ENCODE data around the gene TCF12. TPM values are rescaled to one million over a fixed set of nuclear protein-coding genes. Genes with fewer than 3 reads are reported as not detected.

TCF12 gene
- total RNA-seq, 1 donor from 2014 or later, result 93.0 TPM

GRCh38 chr15:57283774-57284503, 365.5 kb downstream of the TCF12 start:
- DNase-seq, result no peak
- intact Hi-C loops (cut with DNase I), result no loop called here
- peak in 1 of 2 donors; percentile 21 for ATAC-seq
- no peak overlapping the region for H3K4me3 ChIP-seq
- TF ChIP-seq CTCF (IDR thresholded peaks at IDR 0.05), result no peak
- H3K27ac ChIP-seq, result no peak overlapping the region
- H3K9me3 ChIP-seq, result no peaks in the 10 kb centered on the region
- peaks cover 4% of the 10 kb centered on the region for H3K4me1 ChIP-seq
- peaks cover 84% of the 10 kb centered on the region for H3K36me3 ChIP-seq
- no peaks in the 10 kb centered on the region for H3K27me3 ChIP-seq (ENCODE audit: low read depth)

- no peak overlapping the region for H3K27ac ChIP-seq
- H3K9me3 ChIP-seq, result no peaks in the 10 kb centered on the region
- ATAC-seq, result no peak
- no peak for TF ChIP-seq CTCF (IDR thresholded peaks at IDR 0.05)
- H3K4me1 ChIP-seq, result peaks cover 4% of the 10 kb centered on the region
- intact Hi-C loops (cut with DNase I), result no loop called here
- peaks cover 79% of the 10 kb centered on the region for H3K36me3 ChIP-seq
- no peaks in the 10 kb centered on the region for H3K27me3 ChIP-seq (ENCODE audit: low read depth)
- no peak for DNase-seq
- no peak overlapping the region for H3K4me3 ChIP-seq
These were observed 366.1 kb downstream of the TCF12 start for GRCh38 chr15:57284535-57284934.

GRCh38 chr15:57285386-57285785, 366.9 kb downstream of the TCF12 start:
- no peaks in the 10 kb centered on the region for H3K9me3 ChIP-seq
- no peak overlapping the region for H3K4me3 ChIP-seq
- intact Hi-C loops (cut with DNase I), result no loop called here
- DNase-seq (no peak), ATAC-seq (no peak)
- peaks cover 79% of the 10 kb centered on the region for H3K36me3 ChIP-seq
- no peak for TF ChIP-seq CTCF (IDR thresholded peaks at IDR 0.05)
- no peaks in the 10 kb centered on the region for H3K27me3 ChIP-seq (ENCODE audit: low read depth)
- H3K27ac ChIP-seq, result no peak overlapping the region
- peaks cover 4% of the 10 kb centered on the region for H3K4me1 ChIP-seq

GRCh38 chr15:57286446-57287122, 368.1 kb downstream of the TCF12 start:
- Histone ChIP-seq H3K4me1 (peaks cover 4% of the 10 kb centered on the region), H3K36me3 (peaks cover 67% of the 10 kb centered on the region), H3K4me3 (no peak overlapping the region), H3K27ac (no peak overlapping the region), H3K27me3 (ENCODE audit: low read depth) (no peaks in the 10 kb centered on the region), H3K9me3 (no peaks in the 10 kb centered on the region)
- DNase-seq (no peak), ATAC-seq (no peak)
- no peak for TF ChIP-seq CTCF (IDR thresholded peaks at IDR 0.05)
- intact Hi-C loops (cut with DNase I), result no loop called here

GRCh38 chr15:57287123-57287521, 368.7 kb downstream of the TCF12 start:
- DNase-seq, result no peak
- TF ChIP-seq CTCF (IDR thresholded peaks at IDR 0.05), result no peak
- intact Hi-C loops (cut with DNase I), result no loop called here
- no peaks in the 10 kb centered on the region for H3K27me3 ChIP-seq (ENCODE audit: low read depth)
- no peak overlapping the region for H3K27ac ChIP-seq
- H3K9me3 ChIP-seq, result no peaks in the 10 kb centered on the region
- H3K36me3 ChIP-seq, result peaks cover 61% of the 10 kb centered on the region
- no peak for ATAC-seq
- no peak overlapping the region for H3K4me3 ChIP-seq
- peaks cover 4% of the 10 kb centered on the region for H3K4me1 ChIP-seq
